Skeletal muscle tissue (tissue), 4 donors: ENCODE results near the gene DSCAM. TPM values are rescaled to one million over a fixed set of nuclear protein-coding genes. Genes with fewer than 3 reads are reported as not detected.

Experiments
- H3K27ac ChIP-seq: one replicate; pipeline ENCODE4 v1.7.0; 2013; ENCODE audit warnings: mild to moderate bottlenecking, low read depth, low read length, inconsistent platforms
- H3K27me3 ChIP-seq, 3 donors: one replicate each; pipeline ENCODE4 v1.7.0; 2013; ENCODE audit warnings: low read length in 3 of 3; ENCODE audit not compliant: control insufficient read depth in 3 of 3, insufficient read depth in 3 of 3
- H3K36me3 ChIP-seq, 3 donors: one replicate each; pipeline ENCODE4 v1.7.0; 2013; ENCODE audit warnings: low read length in 3 of 3; ENCODE audit not compliant: control insufficient read depth in 3 of 3, insufficient read depth in 3 of 3
- H3K4me1 ChIP-seq, 3 donors: one replicate each; pipeline ENCODE4 v1.7.0; 2013; ENCODE audit warnings: low read length in 3 of 3, mild to moderate bottlenecking in 3 of 3; ENCODE audit not compliant: control insufficient read depth in 3 of 3, insufficient read depth in 3 of 3
- H3K4me3 ChIP-seq, 3 donors: one replicate each; pipeline ENCODE4 v1.7.0; 2013; ENCODE audit warnings: low read length in 3 of 3
- H3K9ac ChIP-seq, 3 donors: one replicate each; pipeline ENCODE4 v1.7.0; 2013; ENCODE audit warnings: low read length in 3 of 3, mild to moderate bottlenecking in 3 of 3, moderate library complexity in 2 of 3, low read depth in 1 of 3
- H3K9me3 ChIP-seq, 3 donors: one replicate each; pipeline ENCODE4 v1.7.0; 2013; ENCODE audit warnings: low read length in 3 of 3; ENCODE audit not compliant: control insufficient read depth in 3 of 3
- total RNA-seq: library from RNA; depleted of rRNA; stranded (reverse); fragments of >200 nt; gene quantifications from one replicate; pipeline ENCODE4 v1.2.3, GENCODE V29; 2014
- donor health status: Osteomylitis.

The DSCAM gene
- total RNA-seq, 1 donor from 2014 or later = 0.52 TPM

DNA sequence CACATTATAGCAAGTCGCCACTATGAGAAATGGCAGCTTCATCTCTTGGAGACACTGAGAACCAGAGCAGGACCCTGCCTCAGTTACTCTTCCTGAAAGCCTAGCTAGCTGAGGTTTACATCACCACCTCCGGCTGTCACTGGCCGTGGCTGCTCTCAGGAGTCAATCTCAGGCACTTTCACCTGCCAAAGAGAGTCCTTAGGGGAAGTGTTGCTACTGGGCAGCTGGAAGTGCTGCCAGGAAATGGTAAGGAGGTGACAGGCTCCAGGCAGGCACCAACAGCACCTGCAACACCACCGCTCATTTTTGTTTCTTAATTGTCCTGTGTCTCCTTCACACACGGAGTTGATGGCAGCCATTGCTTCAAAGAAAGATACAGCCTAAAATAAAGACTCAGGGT lies 92.5 kb downstream of the DSCAM start:
- H3K27ac ChIP-seq = no peak overlapping the region
- H3K9me3 ChIP-seq = no peaks in the 10 kb centered on the region
- no peak overlapping the region for H3K9ac ChIP-seq
- no peaks in the 10 kb centered on the region for H3K4me1 ChIP-seq
- no peaks in the 10 kb centered on the region for H3K36me3 ChIP-seq
- no peaks in the 10 kb centered on the region for H3K27me3 ChIP-seq
- no peak overlapping the region for H3K4me3 ChIP-seq

DNA sequence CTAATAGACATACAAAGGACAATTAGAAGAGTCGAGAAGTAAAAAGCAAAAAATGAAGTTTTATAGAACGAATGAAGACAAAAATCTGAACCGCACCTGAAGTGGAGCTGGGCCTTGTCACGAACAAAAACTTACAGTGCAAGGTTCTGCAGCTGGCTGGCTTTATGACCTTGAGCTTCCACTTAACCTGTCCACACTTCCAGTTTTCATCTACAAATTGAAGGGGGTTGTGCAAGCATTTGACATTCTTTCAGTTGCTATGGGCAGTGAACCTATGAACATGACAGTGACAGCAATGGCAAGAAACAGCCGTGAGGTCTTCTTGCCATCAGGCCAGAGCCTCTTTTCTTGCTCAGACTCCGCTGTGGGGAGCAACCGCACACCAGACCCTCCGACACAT lies 93.2 kb downstream of the DSCAM start:
- H3K9ac ChIP-seq = no peak overlapping the region
- H3K27me3 ChIP-seq = no peaks in the 10 kb centered on the region
- no peaks in the 10 kb centered on the region for H3K36me3 ChIP-seq
- H3K27ac ChIP-seq = no peak overlapping the region
- no peak overlapping the region for H3K4me3 ChIP-seq
- H3K4me1 ChIP-seq = no peaks in the 10 kb centered on the region
- no peaks in the 10 kb centered on the region for H3K9me3 ChIP-seq

DNA sequence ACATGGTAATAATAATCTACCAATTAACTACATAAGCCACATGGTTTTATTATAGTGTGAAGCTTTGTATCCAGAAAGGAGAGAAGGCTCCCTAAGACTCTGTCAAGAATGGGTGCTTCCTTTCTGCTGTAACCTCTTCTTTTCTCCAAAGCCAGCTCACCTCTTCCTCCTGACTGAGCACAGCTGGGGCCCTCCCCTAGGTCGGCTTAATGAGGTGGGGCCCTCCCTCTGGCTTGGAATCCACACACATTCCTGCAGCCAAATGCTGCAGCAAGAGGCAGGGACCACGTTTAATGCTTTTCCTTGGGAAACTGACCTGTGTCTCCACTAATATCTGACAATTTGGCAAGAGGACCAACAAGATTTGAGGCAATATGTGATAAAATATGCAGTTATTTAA lies 94.8 kb downstream of the DSCAM start:
- Histone ChIP-seq H3K36me3 (no peaks in the 10 kb centered on the region), H3K9ac (no peak overlapping the region), H3K27me3 (no peaks in the 10 kb centered on the region), H3K4me1 (no peaks in the 10 kb centered on the region), H3K9me3 (no peaks in the 10 kb centered on the region), H3K4me3 (no peak overlapping the region), H3K27ac (no peak overlapping the region)

DNA sequence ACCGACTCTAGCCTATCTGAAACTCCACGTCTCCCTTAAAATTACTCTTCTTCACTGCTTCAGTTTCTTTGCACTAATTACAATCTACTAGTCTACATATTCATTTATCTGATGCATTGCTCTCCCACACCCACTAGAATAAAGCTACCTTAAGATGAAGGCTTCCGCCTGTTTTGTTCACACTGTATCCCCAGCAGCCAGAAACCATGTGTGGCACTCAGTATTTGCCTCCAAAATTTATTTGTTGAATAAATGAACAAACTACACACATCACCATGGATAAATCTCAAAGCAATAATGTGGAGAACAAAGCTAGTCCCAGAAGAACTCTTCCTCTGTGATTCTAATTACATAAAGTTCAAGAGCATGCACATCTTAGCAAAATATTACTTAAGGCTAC lies 95.7 kb downstream of the DSCAM start:
- no peaks in the 10 kb centered on the region for H3K36me3 ChIP-seq
- no peaks in the 10 kb centered on the region for H3K9me3 ChIP-seq
- no peak overlapping the region for H3K4me3 ChIP-seq
- no peaks in the 10 kb centered on the region for H3K4me1 ChIP-seq
- H3K9ac ChIP-seq = no peak overlapping the region
- no peak overlapping the region for H3K27ac ChIP-seq
- no peaks in the 10 kb centered on the region for H3K27me3 ChIP-seq

DNA sequence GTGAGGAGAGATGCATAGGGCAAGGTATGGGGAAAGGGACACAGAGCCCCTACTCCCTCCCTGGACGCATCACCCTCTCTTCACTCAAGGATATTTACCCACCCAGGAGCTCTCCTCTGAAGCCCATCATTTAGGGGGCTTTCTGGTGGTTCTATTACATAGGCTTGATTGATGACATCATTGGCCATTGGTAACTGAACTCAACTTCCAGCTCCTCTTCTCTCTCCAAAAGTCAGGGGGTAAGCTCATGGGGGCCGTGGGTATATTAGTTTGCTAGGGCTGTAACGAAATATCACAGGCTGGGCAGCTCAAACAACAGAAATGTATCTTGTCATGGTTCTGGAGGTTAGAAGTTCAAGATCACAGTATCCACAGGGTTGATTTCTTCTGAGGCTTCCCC lies 110.8 kb downstream of the DSCAM start:
- Histone ChIP-seq H3K9ac (no peak overlapping the region), H3K36me3 (no peaks in the 10 kb centered on the region), H3K27ac (no peak overlapping the region), H3K4me1 (no peaks in the 10 kb centered on the region), H3K27me3 (no peaks in the 10 kb centered on the region), H3K4me3 (no peak overlapping the region), H3K9me3 (no peaks in the 10 kb centered on the region)

DNA sequence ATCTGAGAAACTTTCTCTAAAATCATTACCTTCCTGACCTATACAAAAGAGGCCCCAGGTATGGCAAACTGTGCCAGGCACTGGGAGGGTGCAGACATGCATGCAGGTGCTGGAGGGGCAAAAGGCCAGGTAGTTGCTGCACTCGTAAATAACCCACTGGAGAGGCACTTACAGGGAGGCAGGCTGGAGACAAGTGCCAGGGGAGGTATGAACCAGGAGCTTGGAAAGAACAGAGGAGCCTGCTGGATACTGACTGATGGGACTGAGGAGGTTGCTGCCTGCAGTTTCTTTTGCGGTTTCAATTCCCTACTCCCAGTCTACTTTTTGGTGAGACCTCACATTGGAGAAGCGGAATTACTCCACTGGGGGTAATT lies 113.9 kb downstream of the DSCAM start:
- H3K4me3 ChIP-seq = no peak overlapping the region
- no peaks in the 10 kb centered on the region for H3K36me3 ChIP-seq
- no peak overlapping the region for H3K27ac ChIP-seq
- H3K9me3 ChIP-seq = no peaks in the 10 kb centered on the region
- no peaks in the 10 kb centered on the region for H3K27me3 ChIP-seq
- H3K9ac ChIP-seq = no peak overlapping the region
- no peaks in the 10 kb centered on the region for H3K4me1 ChIP-seq

DNA sequence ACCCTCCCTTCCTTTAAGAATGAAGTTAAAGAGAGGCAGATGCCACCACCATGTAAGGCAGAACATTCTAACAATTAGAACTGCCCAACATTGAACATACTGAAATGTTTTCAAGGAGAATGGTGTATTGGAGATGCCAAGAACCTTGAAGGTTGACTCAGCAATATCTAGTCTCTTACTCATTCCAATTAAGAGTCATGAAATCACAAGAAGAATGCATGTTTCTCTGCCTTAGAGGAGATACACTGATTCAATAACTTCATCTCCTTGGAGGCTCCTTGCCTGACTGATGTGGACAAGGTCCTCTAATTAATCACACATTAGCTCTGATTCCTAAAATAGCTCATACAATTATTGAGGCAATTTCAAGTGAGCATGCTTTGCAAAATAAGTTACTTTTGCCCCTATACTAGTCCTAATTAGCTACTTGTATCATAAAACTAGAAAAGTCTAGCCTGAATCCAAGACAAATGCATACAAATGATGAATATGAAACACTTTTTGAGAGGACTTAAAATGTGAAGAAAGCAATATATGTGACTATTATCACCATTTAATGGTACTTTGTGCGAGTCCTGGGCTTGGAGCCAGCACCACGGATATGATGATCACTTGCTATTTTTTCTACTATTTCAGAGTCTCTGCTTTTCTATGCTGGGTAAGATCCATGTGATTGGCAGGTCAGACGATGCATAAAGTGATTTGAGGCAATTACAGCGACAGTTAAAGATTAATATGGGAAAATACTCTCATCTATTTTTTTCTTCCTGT lies 114.5 kb downstream of the DSCAM start:
- H3K4me1 ChIP-seq = no peaks in the 10 kb centered on the region

DNA sequence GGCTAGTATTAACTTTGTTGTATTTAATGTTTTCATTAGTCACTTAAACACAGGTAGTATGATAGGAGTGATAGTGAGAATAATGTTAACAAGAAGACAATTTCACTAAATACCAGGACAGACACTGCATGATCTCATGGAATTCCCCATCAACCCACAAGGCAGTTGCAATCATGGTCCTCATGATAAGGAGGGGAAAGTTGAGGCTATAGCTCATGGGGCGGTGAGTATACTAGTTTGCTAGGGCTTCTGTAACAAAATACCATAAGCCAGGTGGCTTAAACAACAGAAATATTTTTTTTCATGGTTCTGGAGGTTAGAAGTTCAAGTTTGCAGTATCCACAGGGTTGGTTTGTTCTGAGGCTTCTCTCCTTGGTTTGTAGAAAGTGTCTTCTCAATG lies 115.8 kb downstream of the DSCAM start:
- H3K27ac ChIP-seq = no peak overlapping the region
- no peaks in the 10 kb centered on the region for H3K36me3 ChIP-seq
- H3K9me3 ChIP-seq = no peaks in the 10 kb centered on the region
- no peak overlapping the region for H3K9ac ChIP-seq
- H3K4me3 ChIP-seq = no peak overlapping the region
- H3K27me3 ChIP-seq = no peaks in the 10 kb centered on the region
- no peaks in the 10 kb centered on the region for H3K4me1 ChIP-seq

More for the DNA sequence above, 114.5 kb downstream of the DSCAM start:
- no peak overlapping the region for H3K27ac ChIP-seq
- no peak overlapping the region for H3K4me3 ChIP-seq
- no peak overlapping the region for H3K9ac ChIP-seq
- no peaks in the 10 kb centered on the region for H3K36me3 ChIP-seq
- H3K27me3 ChIP-seq = no peaks in the 10 kb centered on the region
- H3K9me3 ChIP-seq = no peaks in the 10 kb centered on the region

DNA sequence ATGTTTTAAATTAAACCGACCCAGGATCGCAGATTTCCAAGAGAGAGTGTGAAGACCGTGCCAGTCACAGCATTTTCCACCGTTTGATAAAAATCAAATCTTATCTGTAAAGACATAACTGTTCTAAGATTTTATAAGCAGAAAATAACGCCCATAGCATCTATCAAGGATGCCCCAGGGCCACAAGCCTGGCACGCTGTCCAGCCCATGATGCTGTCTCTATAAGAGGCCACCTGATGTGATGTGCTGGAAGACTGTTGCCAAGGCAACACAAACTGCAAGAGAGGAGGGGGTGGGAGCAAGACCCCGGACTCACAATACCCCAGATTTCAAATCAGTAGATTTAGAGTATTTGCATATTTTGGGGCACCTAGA lies 116.5 kb downstream of the DSCAM start:
- H3K4me3 ChIP-seq = no peak overlapping the region
- H3K27me3 ChIP-seq = no peaks in the 10 kb centered on the region
- H3K27ac ChIP-seq = no peak overlapping the region
- no peaks in the 10 kb centered on the region for H3K4me1 ChIP-seq
- H3K9ac ChIP-seq = no peak overlapping the region
- no peaks in the 10 kb centered on the region for H3K9me3 ChIP-seq
- H3K36me3 ChIP-seq = no peaks in the 10 kb centered on the region

DNA sequence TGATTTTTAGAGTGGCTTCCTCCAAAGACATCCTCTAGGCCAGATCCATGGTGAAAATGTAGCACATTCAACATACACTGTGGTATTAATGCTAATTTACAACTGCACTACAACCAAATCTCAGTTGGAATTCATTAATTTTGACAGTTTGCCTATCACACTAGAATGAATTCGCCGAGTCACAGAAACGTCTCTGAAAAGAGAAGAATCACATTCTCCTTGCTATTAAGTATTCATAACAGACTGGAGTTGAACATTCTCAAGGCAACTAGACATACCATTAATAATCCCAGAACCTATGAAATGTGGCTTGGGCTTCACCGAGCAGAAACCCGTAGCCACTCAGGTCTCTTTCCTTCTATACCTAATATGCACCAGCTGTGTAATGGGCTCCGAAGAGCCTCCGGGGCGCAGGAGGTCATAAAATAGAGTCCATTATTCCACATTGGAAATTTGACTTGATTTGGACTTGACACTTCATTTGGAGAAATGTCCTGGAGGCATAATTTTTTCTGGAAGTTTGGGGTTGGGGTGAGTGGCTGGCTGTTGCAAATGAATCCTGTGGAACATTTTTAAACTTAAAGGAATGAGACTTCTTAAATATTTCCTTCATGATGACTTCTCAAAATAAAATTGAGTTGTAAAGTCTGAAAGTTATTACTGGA lies 117.1 kb downstream of the DSCAM start:
- no peak overlapping the region for H3K9ac ChIP-seq

More for the DNA sequence above, 117.1 kb downstream of the DSCAM start:
- H3K27me3 ChIP-seq = no peaks in the 10 kb centered on the region
- no peaks in the 10 kb centered on the region for H3K9me3 ChIP-seq
- H3K27ac ChIP-seq = no peak overlapping the region
- no peaks in the 10 kb centered on the region for H3K4me1 ChIP-seq
- H3K36me3 ChIP-seq = no peaks in the 10 kb centered on the region
- no peak overlapping the region for H3K4me3 ChIP-seq
